ENCODE results near the gene LRP2.

DNA sequence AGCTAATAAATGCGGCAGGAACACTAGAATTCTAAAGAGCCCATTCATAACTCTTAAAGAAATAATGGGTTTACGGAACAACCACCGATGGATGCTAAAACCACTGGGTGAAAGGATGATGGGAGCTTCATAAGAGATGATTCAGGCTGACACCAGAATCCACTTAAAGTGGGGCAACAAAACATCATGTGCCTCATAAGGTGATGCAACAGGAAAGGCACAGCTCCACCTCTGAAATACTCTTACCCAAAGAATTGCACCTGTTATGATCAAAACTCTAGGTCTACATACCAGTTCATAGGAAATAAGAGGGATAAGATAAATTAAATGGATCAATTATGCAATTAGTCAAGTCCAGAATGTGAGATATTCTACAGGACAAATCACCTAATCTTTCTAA is 161.6 kb downstream of the LRP2 start:
- no peak for TF ChIP-seq POLR2A (IDR thresholded peaks at IDR 0.05)
- TF ChIP-seq, protein P1, sequence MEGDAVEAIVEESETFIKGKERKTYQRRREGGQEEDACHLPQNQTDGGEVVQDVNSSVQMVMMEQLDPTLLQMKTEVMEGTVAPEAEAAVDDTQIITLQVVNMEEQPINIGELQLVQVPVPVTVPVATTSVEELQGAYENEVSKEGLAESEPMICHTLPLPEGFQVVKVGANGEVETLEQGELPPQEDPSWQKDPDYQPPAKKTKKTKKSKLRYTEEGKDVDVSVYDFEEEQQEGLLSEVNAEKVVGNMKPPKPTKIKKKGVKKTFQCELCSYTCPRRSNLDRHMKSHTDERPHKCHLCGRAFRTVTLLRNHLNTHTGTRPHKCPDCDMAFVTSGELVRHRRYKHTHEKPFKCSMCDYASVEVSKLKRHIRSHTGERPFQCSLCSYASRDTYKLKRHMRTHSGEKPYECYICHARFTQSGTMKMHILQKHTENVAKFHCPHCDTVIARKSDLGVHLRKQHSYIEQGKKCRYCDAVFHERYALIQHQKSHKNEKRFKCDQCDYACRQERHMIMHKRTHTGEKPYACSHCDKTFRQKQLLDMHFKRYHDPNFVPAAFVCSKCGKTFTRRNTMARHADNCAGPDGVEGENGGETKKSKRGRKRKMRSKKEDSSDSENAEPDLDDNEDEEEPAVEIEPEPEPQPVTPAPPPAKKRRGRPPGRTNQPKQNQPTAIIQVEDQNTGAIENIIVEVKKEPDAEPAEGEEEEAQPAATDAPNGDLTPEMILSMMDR (IDR thresholded peaks at IDR 0.05): no peak

Measured in thyroid gland (tissue), 4 donors.